IPS-18c (cell line): ENCODE data around the gene KIAA0825.

Source experiments
- H3K4me3 ChIP-seq: 2 replicates; pipeline ENCODE4 v1.7.0; 2013; ENCODE audit warnings: low read depth, mild to moderate bottlenecking, low read length, moderate library complexity; ENCODE audit not compliant: insufficient read depth
- H3K9me3 ChIP-seq: one replicate; pipeline ENCODE4 v1.6.1; 2013; ENCODE audit warnings: mild to moderate bottlenecking, low read length, moderate library complexity; ENCODE audit not compliant: control insufficient read depth, insufficient read depth

Gene KIAA0825

DNA sequence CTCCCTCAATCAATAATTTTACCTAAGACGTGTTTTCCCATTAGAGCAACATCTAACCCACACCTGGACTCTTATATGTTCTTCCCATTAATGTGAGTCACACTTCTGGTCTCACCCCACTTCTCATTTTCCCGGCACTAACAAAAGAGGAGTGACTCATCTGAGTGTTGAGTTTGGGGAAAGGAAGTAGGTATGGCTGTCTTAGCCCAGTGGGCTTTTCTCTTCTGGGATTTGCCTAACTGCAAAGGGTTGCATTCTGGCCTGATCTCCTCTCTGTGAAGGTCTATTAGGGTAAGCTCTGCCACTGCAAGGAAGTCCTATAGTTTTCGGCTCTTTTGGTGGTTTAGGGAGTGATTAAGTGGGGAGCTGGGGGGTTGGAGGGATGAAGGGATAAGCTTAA, 195.6 kb downstream of the KIAA0825 start:
- no peaks in the 10 kb centered on the region for H3K9me3 ChIP-seq
- 0 out of 2 replicates have a peak overlapping the region, but pooled peaks have one; percentile 22 for H3K4me3 ChIP-seq

DNA sequence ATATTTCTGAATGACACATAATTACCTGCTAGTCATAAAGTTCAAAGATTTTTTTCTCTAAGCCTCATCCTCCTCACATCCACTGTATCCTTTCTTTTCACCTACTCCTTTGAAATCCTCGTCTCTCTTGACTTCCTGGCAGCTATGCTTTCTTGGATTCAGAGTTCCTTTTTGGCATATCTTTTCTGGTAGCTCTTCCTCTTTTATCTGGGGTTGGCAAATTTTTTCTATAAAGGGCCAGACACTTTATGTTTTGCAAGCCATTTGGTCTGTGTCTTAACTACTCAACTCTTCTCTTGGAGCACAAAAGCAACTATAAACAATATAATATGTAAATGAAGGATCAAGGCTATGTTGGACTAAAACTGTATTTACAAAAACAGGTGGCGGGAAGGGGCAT, 197.5 kb downstream of the KIAA0825 start:
- H3K9me3 ChIP-seq = no peaks in the 10 kb centered on the region
- H3K4me3 ChIP-seq = no peak overlapping the region

DNA sequence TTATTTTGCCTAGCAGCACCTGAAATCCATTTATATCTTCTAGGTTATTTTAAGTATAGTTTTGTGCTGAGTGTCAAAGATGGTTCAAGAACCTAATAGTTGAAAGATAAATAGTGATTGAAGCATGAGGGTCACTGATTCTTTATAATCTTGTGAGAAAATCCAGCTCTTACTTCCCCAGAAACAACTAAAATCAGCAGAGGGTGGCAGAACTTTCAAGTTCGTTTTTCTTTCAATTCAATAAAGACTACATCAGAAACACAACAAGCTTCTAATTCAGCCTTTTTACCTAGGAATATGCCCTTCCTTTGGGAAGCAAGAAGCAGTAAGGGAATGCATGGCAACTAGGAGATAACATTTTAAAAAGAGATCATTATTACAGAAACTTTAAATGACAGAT, 202.6 kb downstream of the KIAA0825 start:
- H3K4me3 ChIP-seq = no peak overlapping the region

DNA sequence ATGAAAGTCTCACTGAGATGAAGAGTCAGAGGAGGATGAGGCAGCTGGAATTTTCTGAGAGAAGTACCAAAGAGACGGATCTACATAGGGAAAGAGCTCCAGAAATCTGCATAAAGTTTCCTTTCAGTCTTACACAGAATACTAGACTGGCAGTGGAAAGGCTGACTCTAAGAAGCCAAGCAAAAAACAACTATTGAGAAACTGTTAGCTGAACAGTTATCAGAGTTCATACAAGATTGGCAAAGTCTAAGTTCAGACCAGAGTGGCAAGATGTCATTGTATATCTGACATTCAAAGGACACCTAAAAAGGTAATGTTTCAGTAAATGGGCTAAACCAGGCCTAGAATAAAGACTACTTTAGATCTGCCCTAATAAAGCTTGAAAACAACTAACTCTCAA, 209.0 kb downstream of the KIAA0825 start:
- H3K9me3 ChIP-seq = no peaks in the 10 kb centered on the region

More for the DNA sequence above, 202.6 kb downstream of the KIAA0825 start:
- H3K9me3 ChIP-seq = no peaks in the 10 kb centered on the region

GRCh38 chr5:94407023-94407422, 211.4 kb downstream of the KIAA0825 start:
- Histone ChIP-seq H3K9me3 (no peaks in the 10 kb centered on the region), H3K4me3 (no peak overlapping the region)

More for the DNA sequence above, 209.0 kb downstream of the KIAA0825 start:
- H3K4me3 ChIP-seq = no peak overlapping the region

- H3K9me3 ChIP-seq = no peaks in the 10 kb centered on the region
- H3K4me3 ChIP-seq = no peak overlapping the region
These were observed 214.9 kb downstream of the KIAA0825 start for GRCh38 chr5:94403483-94403882.

- Histone ChIP-seq H3K9me3 (no peaks in the 10 kb centered on the region), H3K4me3 (no peak overlapping the region)
These were observed 216.3 kb downstream of the KIAA0825 start for GRCh38 chr5:94402096-94402495.

DNA sequence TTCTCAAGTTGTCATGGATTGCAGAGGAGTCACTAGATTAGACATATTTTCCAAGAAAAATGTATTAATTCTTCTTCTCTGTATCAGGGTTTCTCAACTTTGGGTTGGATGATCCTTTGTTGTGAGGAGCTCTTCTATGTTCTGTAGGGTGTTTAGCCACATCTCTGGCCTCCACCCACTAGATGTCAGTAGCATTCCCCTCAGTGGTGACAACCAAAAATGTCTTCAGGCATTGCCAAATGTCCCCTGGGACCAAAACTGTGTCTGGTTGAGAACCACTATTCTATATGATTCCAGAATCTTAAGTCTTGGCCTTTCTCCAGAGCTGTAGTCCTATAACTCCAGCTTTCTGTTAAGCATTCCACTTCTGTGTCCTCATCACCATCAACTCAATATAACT, 220.9 kb downstream of the KIAA0825 start:
- Histone ChIP-seq H3K9me3 (no peaks in the 10 kb centered on the region), H3K4me3 (no peak overlapping the region)

DNA sequence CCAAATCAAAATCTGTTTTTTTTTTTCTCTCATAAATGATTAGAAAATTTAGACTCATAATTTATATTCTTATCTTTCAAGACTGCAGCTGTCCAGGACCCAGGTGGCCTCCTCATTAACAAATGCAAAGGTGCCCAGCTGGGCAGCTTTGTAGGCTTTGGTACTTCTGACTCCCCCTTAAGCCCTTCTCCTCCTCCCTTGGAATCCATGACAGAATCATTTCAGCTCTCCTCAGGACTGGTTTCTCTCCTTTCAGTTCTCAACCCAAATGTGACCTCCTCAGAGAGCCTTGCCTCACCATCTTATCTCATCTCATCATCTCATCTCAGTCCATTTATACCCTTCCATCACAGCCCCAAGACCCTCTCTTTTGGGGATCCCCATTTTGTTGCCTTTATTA, 221.7 kb downstream of the KIAA0825 start:
- Histone ChIP-seq H3K4me3 (no peak overlapping the region), H3K9me3 (no peaks in the 10 kb centered on the region)

- Histone ChIP-seq H3K9me3 (no peaks in the 10 kb centered on the region), H3K4me3 (no peak overlapping the region)
These were observed 222.9 kb downstream of the KIAA0825 start for GRCh38 chr5:94395468-94395867.

DNA sequence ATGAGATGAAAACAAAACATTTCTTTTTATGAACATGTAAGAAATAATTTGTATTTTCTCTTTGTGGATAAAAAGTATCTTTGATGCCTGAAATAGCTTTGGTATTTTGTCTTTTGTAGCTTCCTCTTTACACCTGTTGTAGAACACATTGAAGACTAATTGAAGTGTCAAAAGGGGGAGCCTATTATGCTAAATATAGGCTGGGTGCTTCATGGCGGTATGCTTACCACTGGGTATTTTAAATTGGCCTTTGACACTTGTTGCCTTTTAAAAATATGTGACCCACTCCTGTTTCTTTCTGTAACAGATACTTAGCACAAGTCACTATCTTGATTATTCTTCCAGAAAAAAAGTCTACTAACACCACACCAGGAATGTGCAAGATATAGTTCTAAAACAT, 226.4 kb downstream of the KIAA0825 start:
- H3K4me3 ChIP-seq = no peak overlapping the region
- no peaks in the 10 kb centered on the region for H3K9me3 ChIP-seq

DNA sequence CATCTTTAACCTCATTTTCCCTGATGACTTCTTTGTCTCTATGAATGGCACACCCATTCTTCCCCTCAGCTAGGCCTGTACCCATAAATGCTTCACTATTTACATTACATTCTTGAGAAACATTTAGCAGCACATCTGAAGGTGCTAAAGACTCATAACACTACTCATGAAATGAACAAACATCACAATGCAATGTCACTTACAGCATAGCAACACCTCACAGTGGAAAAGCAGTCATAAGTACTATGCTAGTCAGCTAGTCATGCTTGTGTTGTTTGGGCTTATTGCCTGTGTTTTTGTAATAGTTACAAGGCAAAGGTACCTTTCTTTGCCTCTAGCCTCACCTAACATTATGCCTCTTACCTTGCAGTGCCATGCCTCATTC, 228.9 kb downstream of the KIAA0825 start:
- H3K4me3 ChIP-seq = no peak overlapping the region

GRCh38 chr5:94388773-94389514, 229.5 kb downstream of the KIAA0825 start:
- H3K9me3 ChIP-seq = no peaks in the 10 kb centered on the region

More for the DNA sequence above, 228.9 kb downstream of the KIAA0825 start:
- H3K9me3 ChIP-seq = no peaks in the 10 kb centered on the region

DNA sequence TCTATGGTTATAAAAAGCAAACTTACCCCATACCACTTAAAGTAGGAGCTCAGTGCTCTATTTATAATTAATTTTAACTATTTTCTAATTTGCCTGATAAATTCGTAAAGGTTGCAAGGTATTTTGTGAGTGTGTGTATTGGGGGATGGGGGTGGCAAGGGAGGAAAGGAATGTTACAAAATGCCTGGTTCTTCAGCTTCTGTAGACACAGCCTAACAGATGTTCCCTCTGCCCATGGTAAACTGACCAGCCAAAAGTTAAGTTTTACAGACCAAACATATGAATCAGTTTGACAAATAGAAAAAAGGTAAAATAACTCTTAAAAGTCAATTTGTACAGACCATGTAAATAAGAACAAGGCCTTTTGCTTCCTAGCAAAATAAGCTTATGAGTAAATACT, 232.6 kb downstream of the KIAA0825 start:
- no peak overlapping the region for H3K4me3 ChIP-seq
- H3K9me3 ChIP-seq = no peaks in the 10 kb centered on the region

More at GRCh38 chr5:94388773-94389514, 229.5 kb downstream of the KIAA0825 start:
- no peak overlapping the region for H3K4me3 ChIP-seq

- Histone ChIP-seq H3K4me3 (no peak overlapping the region), H3K9me3 (no peaks in the 10 kb centered on the region)
These were observed 240.3 kb downstream of the KIAA0825 start for GRCh38 chr5:94378062-94378461.

DNA sequence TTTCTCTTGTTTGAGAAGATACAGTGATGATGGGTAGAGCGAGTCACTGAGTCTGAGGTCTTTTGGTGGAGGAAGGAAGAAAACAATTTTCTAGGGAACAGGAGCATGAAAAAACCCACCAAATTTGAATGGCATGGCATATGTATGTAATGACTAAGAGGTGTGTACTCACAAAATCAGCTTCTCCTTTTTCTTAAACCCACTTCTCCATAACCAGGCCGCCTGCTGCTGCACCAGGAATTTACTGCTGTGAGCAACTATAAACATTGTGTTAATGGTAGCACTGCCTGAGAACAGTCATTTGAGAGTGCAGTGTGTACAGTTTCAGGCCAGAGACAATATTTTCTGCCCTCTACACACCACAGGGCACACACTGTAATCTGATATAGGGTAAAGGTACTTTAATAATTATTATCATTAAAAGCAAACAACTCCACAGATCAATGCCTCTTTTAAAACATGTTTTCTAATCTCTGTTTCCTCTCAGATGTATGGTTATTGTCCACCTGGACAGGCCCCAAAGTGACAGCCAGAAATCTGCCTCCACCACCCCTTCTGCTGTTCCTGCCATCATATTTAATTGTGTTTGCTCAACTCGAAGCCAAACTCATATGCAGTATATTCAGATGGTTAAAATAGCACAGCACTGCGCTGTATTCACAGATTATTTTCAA, 241.6 kb downstream of the KIAA0825 start:
- no peaks in the 10 kb centered on the region for H3K9me3 ChIP-seq

GRCh38 chr5:94375801-94376200, 242.6 kb downstream of the KIAA0825 start:
- H3K4me3 ChIP-seq = no peak overlapping the region
- no peaks in the 10 kb centered on the region for H3K9me3 ChIP-seq

More for the DNA sequence above, 241.6 kb downstream of the KIAA0825 start:
- no peak overlapping the region for H3K4me3 ChIP-seq

GRCh38 chr5:94374336-94374735, 244.1 kb downstream of the KIAA0825 start:
- H3K9me3 ChIP-seq = no peaks in the 10 kb centered on the region

More at GRCh38 chr5:94374336-94374735, 244.1 kb downstream of the KIAA0825 start:
- H3K4me3 ChIP-seq = no peak overlapping the region
